Breast epithelium (tissue), 4 donors: ENCODE data around the gene TMEM132D. TPM values are rescaled to one million over a fixed set of nuclear protein-coding genes. Genes with fewer than 3 reads are reported as not detected.

Source experiments
- DNase-seq, 2 donors: peaks; one replicate each; pipeline ENCODE4 v3.0.0-alpha.2; 2019; ENCODE audit warnings: low spot score in 2 of 2
- H3K27ac ChIP-seq, 2 donors: fragments of 200-600 bp; sonication (generic) in 1 of 2; one replicate each; pipeline ENCODE4 v1.5.1; 2016 to 2019; ENCODE audit warnings: mild to moderate bottlenecking in 1 of 2
- H3K27me3 ChIP-seq, 2 donors: fragments of 200-600 bp; sonication (generic) in 1 of 2; one replicate each; pipeline versions ENCODE4 v1.5.1 to v1.6.0; 2017 to 2019; ENCODE audit warnings: control low read depth in 1 of 2, mild to moderate bottlenecking in 1 of 2
- H3K36me3 ChIP-seq: fragments of 200-600 bp; one replicate; pipeline ENCODE4 v1.5.1; 2019
- H3K4me1 ChIP-seq, 2 donors: fragments of 200-600 bp; sonication (generic); one replicate each; pipeline ENCODE4 v1.5.1; 2016 to 2019; ENCODE audit warnings: control low read depth in 1 of 2
- H3K4me3 ChIP-seq, 3 donors: fragments of 200-600 bp; sonication (generic); 1 replicate in 2 of 3; 2 replicates in 1 of 3; pipeline ENCODE4 v1.5.1; 2016 to 2019; ENCODE audit warnings: mild to moderate bottlenecking in 3 of 3, moderate library complexity in 2 of 3
- H3K9me3 ChIP-seq, 2 donors: fragments of 200-600 bp; sonication (generic) in 1 of 2; one replicate each; pipeline ENCODE4 v1.5.1; 2016 to 2019; ENCODE audit warnings: control low read depth in 1 of 2
- POLR2A ChIP-seq: fragments of 450-650 bp; IDR thresholded peaks from one replicate; pipeline ENCODE4 v1.6.1; 2016; ENCODE audit warnings: antibody characterized with exemption, mild to moderate bottlenecking, moderate library complexity
- POLR2AphosphoS5 ChIP-seq, 3 donors: sonication (generic); formaldehyde crosslinking; IDR thresholded peaks; one replicate each; pipeline ENCODE4 v1.6.1; 2017; ENCODE audit warnings: antibody characterized with exemption in 3 of 3
- intact Hi-C: fragments of 100-400 bp; cut with DNase I; formaldehyde crosslinking; loops from one replicate; pipeline ENCODE4 v1.15.1; 2023; ENCODE audit warnings: low total_unique reads
- total RNA-seq, 3 donors: library from RNA; depleted of rRNA; stranded (reverse); fragments of >200 nt; gene quantifications; one replicate each; pipeline ENCODE4 v1.1.0, GENCODE V29; 2016
- TF ChIP-seq, protein P1 (sequence below), 3 donors: fragments of 450-650 bp; IDR thresholded peaks; one replicate each; pipeline ENCODE4 v1.5.1; 2016 to 2017; ENCODE audit warnings: antibody characterized with exemption in 3 of 3, mild to moderate bottlenecking in 3 of 3, moderate library complexity in 3 of 3

Gene TMEM132D
- total RNA-seq, 3 donors from 2014 or later = not detected

DNA sequence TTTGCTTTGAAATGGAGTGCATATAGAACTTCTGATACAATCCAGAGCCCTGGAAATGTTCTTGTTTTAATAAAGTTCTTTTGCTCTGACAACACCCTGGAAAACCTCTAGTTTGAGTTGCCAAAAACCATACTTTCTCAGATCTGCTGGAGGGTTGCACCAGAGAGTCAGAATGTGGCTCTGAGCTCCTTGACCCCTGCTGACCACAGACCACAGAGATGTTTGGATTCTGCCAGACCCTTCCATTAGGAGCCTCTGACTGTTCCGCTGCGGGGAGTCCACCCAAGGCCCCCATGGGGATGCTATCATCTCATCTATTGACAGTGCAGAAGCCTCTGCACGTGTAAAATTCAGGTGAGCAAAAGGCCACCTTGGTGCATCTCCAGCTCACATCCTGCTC, 718.0 kb downstream of the TMEM132D start:
- intact Hi-C loops = no loop called here

DNA sequence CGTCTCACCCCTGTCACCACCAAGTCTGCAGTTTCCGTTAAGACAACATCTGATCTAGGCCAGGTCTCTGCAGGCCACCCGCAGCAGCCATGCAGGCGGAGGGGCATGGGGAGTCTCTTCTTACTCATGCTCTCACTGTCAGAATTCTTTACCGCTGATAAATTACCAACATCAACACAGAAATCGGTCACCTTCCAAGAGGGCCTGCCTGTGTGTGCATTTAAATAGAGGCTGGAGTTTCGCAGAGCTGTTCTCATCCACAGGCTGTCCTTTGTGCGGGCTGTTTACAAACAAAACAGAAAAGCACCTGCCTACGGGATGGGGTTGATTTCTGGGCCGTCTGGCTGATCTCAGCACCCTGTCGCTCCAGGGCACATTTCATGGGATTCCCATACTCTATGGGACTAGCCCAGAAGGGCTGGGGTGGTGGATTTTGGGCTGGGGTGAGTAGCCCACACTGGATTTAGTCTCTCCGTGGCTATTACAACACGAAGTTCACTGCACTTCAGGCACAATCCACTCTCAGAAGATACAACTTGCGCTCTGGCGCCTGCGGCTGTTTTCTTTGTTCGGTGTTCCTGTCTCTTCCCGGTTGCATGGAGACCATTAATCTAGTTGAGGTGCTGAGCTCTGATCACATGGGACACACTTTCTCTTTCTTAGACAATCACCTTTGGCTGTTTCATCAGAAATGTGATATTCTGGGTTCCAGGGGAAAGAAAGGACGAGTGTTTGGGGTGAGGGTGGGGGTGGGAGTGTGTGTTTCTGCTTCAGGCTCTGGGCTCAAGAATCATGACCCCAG, 719.5 kb downstream of the TMEM132D start:
- DNase-seq = no peak
- intact Hi-C loops = no loop called here
- Histone ChIP-seq H3K36me3 (no peaks in the 10 kb centered on the region), H3K4me3 (no peak overlapping the region), H3K9me3 (peaks cover 0 to 15% of the 10 kb centered on the region in 2 donors), H3K27me3 (no peaks in the 10 kb centered on the region), H3K27ac (no peak overlapping the region), H3K4me1 (no peaks in the 10 kb centered on the region)
- TF ChIP-seq, protein P1, sequence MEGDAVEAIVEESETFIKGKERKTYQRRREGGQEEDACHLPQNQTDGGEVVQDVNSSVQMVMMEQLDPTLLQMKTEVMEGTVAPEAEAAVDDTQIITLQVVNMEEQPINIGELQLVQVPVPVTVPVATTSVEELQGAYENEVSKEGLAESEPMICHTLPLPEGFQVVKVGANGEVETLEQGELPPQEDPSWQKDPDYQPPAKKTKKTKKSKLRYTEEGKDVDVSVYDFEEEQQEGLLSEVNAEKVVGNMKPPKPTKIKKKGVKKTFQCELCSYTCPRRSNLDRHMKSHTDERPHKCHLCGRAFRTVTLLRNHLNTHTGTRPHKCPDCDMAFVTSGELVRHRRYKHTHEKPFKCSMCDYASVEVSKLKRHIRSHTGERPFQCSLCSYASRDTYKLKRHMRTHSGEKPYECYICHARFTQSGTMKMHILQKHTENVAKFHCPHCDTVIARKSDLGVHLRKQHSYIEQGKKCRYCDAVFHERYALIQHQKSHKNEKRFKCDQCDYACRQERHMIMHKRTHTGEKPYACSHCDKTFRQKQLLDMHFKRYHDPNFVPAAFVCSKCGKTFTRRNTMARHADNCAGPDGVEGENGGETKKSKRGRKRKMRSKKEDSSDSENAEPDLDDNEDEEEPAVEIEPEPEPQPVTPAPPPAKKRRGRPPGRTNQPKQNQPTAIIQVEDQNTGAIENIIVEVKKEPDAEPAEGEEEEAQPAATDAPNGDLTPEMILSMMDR (IDR thresholded peaks at IDR 0.05) = no peak
- TF ChIP-seq POLR2A (no peak), POLR2AphosphoS5 (IDR thresholded peaks at IDR 0.05) (no peak)

More for the DNA sequence above, 718.0 kb downstream of the TMEM132D start:
- H3K4me1 ChIP-seq = no peaks in the 10 kb centered on the region
- H3K27ac ChIP-seq = no peak overlapping the region
- TF ChIP-seq POLR2A = no peak
- no peak for TF ChIP-seq POLR2AphosphoS5 (IDR thresholded peaks at IDR 0.05)
- TF ChIP-seq, protein P1 (IDR thresholded peaks at IDR 0.05) = no peak
- H3K27me3 ChIP-seq = no peaks in the 10 kb centered on the region
- peaks cover 0 to 16% of the 10 kb centered on the region in 2 donors for H3K9me3 ChIP-seq
- DNase-seq = no peak
- no peaks in the 10 kb centered on the region for H3K36me3 ChIP-seq
- H3K4me3 ChIP-seq = no peak overlapping the region

DNA sequence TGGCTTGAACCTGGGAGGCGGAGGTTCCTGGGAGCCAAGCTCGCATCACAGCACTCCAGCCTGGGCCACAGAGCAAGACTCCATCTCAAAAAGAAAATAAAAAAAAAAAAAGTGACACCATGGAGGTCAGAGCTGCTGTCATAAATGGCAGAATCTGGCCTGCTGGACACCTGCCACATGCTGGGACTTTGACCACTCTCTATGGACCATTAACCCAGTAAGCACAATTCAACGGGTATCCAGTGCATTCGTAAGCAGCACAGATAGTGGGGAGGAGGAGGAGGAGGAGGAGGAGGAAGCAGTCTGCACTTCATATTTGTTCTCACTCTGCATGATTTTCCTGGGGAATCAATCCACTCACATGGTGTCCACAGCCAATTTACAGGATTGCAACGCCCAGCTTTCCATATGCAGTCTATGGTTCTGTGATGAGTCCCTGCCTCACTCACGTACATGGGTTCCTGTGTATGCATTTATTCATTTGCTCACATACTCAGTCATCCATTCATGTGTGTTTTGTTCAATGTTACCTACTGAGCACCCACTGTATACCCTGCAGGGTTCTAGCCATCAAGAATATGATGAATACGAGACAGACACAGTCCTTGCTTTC, 723.8 kb downstream of the TMEM132D start:
- H3K4me3 ChIP-seq = no peak overlapping the region
- no peaks in the 10 kb centered on the region for H3K27me3 ChIP-seq
- TF ChIP-seq POLR2A (no peak), POLR2AphosphoS5 (IDR thresholded peaks at IDR 0.05) (no peak)
- TF ChIP-seq, protein P1 (IDR thresholded peaks at IDR 0.05) = no peak
- peaks cover 7 to 10% of the 10 kb centered on the region in 2 donors for H3K9me3 ChIP-seq
- no peaks in the 10 kb centered on the region for H3K36me3 ChIP-seq
- H3K4me1 ChIP-seq = no peaks in the 10 kb centered on the region
- intact Hi-C loops = no loop called here
- no peak overlapping the region for H3K27ac ChIP-seq
- DNase-seq = no peak

DNA sequence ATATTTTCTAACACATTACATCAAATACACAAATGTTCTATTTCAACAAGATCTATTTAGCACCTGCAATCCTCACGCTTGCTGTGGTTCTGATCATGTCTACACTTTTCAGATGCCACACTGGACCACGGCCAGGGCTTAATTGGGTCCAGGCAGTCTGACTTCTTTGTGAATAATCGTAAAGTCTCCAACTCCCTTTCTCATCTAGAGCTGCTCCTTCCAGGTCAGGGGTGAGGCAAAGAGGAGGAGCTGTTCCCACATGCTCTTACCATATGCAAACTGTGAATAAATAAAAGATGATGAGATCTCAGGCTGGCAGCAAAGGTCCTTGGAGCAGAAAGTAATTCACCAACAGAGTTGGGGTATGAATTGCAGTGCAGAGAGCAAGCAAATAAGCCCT, 733.9 kb downstream of the TMEM132D start:
- no peak for TF ChIP-seq POLR2AphosphoS5 (IDR thresholded peaks at IDR 0.05)
- TF ChIP-seq, protein P1 (IDR thresholded peaks at IDR 0.05) = no peak
- no peak for TF ChIP-seq POLR2A
- no peaks in the 10 kb centered on the region for H3K27me3 ChIP-seq
- H3K27ac ChIP-seq = no peak overlapping the region
- DNase-seq = no peak
- H3K4me1 ChIP-seq = no peaks in the 10 kb centered on the region
- peaks cover 4 to 9% of the 10 kb centered on the region in 2 donors for H3K9me3 ChIP-seq
- intact Hi-C loops = no loop called here
- no peaks in the 10 kb centered on the region for H3K36me3 ChIP-seq
- H3K4me3 ChIP-seq = no peak overlapping the region

DNA sequence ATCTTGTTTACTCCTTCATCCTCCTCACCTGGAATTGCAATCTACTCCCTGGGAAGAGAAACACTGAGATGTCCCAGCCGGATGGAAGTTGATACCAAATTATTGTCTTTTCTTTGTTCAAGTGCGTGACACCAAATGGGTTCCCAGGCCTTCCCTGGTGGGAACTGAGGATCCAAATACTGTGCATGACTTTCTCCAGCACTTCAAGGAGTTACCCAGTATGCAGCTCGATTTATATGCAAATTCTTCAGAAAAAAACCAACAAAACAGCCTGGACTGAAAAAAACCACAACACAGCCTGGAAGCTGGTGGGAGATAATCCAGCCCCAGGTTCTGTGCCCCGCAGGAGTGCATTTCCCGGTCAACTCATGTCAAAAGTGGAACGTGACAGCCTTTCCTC, 740.0 kb downstream of the TMEM132D start:
- Histone ChIP-seq H3K9me3 (peaks cover 0 to under 1% of the 10 kb centered on the region in 2 donors), H3K4me3 (no peak overlapping the region), H3K27me3 (peaks cover 0 to 3% of the 10 kb centered on the region in 2 donors), H3K27ac (no peak overlapping the region), H3K4me1 (no peaks in the 10 kb centered on the region), H3K36me3 (no peaks in the 10 kb centered on the region)
- DNase-seq = no peak
- intact Hi-C loops = no loop called here
- no peak for TF ChIP-seq POLR2AphosphoS5 (IDR thresholded peaks at IDR 0.05)
- TF ChIP-seq POLR2A = no peak
- TF ChIP-seq, protein P1 (IDR thresholded peaks at IDR 0.05) = no peak
